ENCODE results near the gene OLIG1. TPM values are rescaled to one million over a fixed set of nuclear protein-coding genes. Genes with fewer than 3 reads are reported as not detected.

The OLIG1 gene
- total RNA-seq, 2 donors from 2014 or later: not detected

DNA sequence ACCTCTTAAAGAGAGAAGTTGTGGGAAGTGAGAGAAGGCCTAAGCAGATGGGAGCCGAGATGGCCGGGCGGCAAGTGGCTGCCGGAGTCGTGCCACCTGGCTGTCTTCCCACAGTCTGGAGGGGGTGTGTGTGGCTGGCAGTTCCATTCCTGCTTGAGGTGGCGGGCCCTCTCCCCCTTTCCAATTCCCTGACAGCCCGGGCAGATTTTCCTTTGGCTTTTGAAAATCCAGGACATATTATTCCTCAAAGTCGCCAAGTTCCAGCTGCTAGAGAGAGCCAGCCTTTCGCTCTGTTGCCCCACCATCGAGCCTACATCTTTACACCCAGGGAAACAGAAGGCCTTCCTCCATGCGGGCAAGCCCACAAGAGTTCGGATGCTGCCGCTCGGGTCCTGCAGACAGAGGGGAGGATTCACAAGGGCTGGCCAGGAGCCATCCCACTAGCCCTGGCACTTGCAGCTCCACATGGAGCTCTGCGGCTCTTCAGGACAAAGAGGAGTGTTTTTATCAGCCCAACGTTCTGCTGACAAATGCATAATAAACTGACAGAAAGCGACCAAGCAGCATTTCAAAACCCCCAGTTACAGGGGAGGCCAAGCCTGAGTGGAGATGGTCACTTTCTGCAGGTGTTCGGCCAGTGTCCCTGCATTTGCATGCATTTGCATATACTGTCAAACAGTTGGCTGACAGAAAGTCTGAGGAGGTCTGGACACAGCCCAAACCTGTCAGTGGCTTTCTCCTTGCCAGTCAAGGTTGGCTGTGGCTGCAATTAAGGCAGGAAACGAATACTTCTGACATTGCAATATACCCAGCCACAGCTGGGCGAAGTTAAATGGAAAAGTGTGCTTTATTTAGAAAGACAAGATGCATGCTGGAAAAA, 45.9 kb downstream of the OLIG1 start:
- Histone ChIP-seq H3K9me3 (no peaks in the 10 kb centered on the region), H3K4me3 (no peak overlapping the region), H3K4me1 (peaks cover 0 to 5% of the 10 kb centered on the region in 2 donors), H3K27me3 (peaks cover 0 to 2% of the 10 kb centered on the region in 2 donors), H3K36me3 (no peaks in the 10 kb centered on the region), H3K27ac (no peak overlapping the region)
- DNase-seq (ENCODE audit: low spot score): no peak
- TF ChIP-seq, protein P1, sequence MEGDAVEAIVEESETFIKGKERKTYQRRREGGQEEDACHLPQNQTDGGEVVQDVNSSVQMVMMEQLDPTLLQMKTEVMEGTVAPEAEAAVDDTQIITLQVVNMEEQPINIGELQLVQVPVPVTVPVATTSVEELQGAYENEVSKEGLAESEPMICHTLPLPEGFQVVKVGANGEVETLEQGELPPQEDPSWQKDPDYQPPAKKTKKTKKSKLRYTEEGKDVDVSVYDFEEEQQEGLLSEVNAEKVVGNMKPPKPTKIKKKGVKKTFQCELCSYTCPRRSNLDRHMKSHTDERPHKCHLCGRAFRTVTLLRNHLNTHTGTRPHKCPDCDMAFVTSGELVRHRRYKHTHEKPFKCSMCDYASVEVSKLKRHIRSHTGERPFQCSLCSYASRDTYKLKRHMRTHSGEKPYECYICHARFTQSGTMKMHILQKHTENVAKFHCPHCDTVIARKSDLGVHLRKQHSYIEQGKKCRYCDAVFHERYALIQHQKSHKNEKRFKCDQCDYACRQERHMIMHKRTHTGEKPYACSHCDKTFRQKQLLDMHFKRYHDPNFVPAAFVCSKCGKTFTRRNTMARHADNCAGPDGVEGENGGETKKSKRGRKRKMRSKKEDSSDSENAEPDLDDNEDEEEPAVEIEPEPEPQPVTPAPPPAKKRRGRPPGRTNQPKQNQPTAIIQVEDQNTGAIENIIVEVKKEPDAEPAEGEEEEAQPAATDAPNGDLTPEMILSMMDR (IDR thresholded peaks at IDR 0.05): no peak

DNA sequence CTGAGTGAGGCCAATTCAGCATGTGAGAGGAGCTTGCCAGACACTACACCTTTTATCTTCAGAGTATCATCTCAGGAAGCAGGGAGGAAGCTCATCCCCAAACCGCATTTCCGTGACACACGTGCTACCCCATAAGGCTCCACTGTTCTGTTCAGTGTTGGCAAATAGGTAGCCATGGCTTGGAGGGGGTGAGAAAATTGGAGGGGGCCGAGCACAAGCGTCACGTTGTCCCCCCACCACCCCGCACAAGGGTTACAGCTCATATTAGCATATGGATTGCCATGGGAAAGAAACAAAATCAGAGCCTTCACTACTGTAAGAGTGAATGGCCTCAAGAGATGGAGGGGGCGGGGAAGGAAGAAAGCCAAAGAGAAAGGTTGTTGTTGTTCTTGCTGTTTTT, 46.7 kb downstream of the OLIG1 start:
- no peak overlapping the region for H3K27ac ChIP-seq
- no peaks in the 10 kb centered on the region for H3K36me3 ChIP-seq
- no peaks in the 10 kb centered on the region for H3K27me3 ChIP-seq
- TF ChIP-seq, protein P1 (IDR thresholded peaks at IDR 0.05): no peak
- H3K4me1 ChIP-seq: peaks cover 0 to 5% of the 10 kb centered on the region in 2 donors
- DNase-seq (ENCODE audit: low spot score): no peak
- no peaks in the 10 kb centered on the region for H3K9me3 ChIP-seq
- H3K4me3 ChIP-seq: no peak overlapping the region

DNA sequence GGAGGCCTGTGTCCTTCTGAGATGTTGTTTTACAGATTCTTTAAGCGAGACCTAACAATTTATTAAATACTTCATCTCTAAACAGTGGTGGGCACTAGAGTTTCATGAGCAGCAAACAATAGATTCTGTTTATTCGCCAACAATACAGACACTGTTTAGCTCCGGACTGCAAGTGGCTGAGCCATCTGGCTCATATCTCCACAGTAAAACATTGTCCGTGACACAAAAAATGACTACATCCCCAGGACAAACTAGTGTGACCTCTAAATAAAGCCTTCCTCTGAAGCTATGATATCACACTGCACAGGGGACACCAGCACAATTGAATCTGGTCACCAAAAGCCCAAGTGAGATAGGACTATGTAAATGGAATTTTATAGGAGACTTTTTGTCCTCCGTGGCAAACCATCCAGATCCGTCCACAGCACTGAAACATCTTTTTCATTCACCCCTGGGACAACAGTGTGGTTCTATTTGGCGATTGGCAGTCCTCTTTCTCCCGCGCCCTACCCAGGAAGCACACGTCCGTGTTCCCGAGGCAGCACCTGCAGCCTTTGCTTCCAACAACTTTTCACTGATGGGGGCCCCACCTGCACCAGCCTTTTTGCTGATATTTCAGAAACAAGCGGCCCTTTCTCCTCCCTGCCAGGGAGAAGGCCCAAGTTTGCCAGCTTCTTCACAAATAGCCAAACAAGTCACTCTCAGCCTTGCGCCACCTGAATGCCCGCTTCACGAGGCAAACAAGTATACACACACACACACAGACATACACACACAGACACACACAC, 47.4 kb downstream of the OLIG1 start:
- Histone ChIP-seq H3K27ac (no peak overlapping the region), H3K4me1 (peaks cover 0 to 5% of the 10 kb centered on the region in 2 donors), H3K4me3 (no peak overlapping the region), H3K27me3 (no peaks in the 10 kb centered on the region), H3K9me3 (no peaks in the 10 kb centered on the region), H3K36me3 (no peaks in the 10 kb centered on the region)
- no peak for DNase-seq (ENCODE audit: low spot score)
- TF ChIP-seq, protein P1 (IDR thresholded peaks at IDR 0.05): no peak

Other genes starting within 250 kb of the OLIG1 start
- not detected for gene OLIG2, start 44.2 kb upstream of the OLIG1 start, total RNA-seq
- gene IFNAR2, start 159.8 kb downstream of the OLIG1 start, total RNA-seq: 1 to 10 TPM; 5.4 to 5.8 TPM
- gene IL10RB, start 196.2 kb downstream of the OLIG1 start, total RNA-seq: 10 to 100 TPM; 10.2 to 21.8 TPM

Data from right atrium auricular region (tissue), 2 donors.